Liver (tissue), 3 donors: ENCODE data around the gene TRMT10A.

Experiments
- CTCF ChIP-seq: fragments of 150-350 bp; IDR thresholded peaks from 2 replicates; pipeline ENCODE4 v1.5.1; 2017; ENCODE audit warnings: improper control_type of control experiment, low read depth, low read length; ENCODE audit not compliant: missing input control
- RAD21 ChIP-seq, 2 donors: IDR thresholded peaks; 2 replicates each; pipeline ENCODE4 v1.6.1; 2016; ENCODE audit warnings: antibody characterized with exemption in 2 of 2, mild to moderate bottlenecking in 2 of 2
- REST ChIP-seq: IDR thresholded peaks from 2 replicates; pipeline ENCODE4 v1.6.1; 2016; ENCODE audit warnings: antibody characterized with exemption, mild to moderate bottlenecking
- TAF1 ChIP-seq: conservative IDR thresholded peaks from 2 replicates; pipeline ENCODE4 v1.6.1; 2016; ENCODE audit warnings: antibody characterized with exemption, mild to moderate bottlenecking
- TF ChIP-seq, protein P1 (sequence below): IDR thresholded peaks from 2 replicates; pipeline ENCODE4 v1.6.1; 2016; ENCODE audit warnings: antibody characterized with exemption
- donor health status: healthy.
- donor health status: healthy.

DNA sequence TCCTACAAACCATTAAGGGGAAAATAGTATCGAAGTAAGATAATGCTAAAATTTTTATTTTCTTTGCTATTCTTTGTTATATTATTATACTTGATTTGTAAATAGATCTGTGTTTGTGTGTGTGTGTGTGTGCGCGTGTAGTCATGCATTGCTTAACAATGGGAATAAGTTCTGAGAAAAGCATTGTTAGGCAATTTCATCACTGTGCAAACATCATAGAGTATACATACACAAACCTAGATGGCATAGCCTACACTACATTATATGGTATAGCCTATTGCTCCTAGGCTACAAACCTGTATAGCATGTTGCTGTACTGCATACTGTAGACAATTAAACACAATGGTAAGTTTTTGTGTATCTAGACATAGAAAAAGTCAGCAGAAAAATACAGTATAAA is 27.9 kb upstream of the TRMT10A start:
- TF ChIP-seq CTCF (no peak), TAF1 (no peak), RAD21 (IDR thresholded peaks at IDR 0.05) (no peak), REST (no peak)
- TF ChIP-seq, protein P1, sequence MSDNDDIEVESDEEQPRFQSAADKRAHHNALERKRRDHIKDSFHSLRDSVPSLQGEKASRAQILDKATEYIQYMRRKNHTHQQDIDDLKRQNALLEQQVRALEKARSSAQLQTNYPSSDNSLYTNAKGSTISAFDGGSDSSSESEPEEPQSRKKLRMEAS = no peak
